ENCODE results near the gene ATXN7L2.

ATXN7L2 gene

DNA sequence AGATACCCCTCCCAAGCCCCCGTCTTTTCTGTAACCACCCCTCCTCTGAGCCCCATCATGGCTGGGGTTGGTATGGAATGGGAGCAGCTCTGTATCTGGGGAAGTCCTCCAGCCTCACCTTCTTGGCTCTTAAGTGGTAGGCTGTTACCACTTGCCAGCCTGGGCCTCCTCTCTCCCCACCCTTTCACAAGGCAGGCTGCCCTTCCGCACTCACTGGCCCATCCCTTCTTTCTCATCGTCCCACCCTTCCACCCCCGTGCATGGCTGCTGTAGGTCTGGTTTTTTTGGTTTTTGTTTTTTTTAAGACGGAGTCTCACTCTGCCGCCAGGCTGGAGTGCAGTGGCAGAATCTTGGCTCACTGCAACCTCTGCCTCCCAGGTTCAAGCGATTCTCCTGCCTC, 15.4 kb downstream of the ATXN7L2 start:
- no peak for DNase-seq

- peak; percentile 51 for DNase-seq
Measured at GRCh38 chr1:109499661-109500536, 16.2 kb downstream of the ATXN7L2 start.

GRCh38 chr1:109500941-109501381, 17.3 kb downstream of the ATXN7L2 start:
- DNase-seq: no peak

- DNase-seq: no peak
Measured at GRCh38 chr1:109501644-109502363, 18.1 kb downstream of the ATXN7L2 start.

- no peak for DNase-seq
Measured at GRCh38 chr1:109502364-109502851, 18.7 kb downstream of the ATXN7L2 start.

- no peak for DNase-seq
Measured at GRCh38 chr1:109503935-109504334, 20.2 kb downstream of the ATXN7L2 start.

DNA sequence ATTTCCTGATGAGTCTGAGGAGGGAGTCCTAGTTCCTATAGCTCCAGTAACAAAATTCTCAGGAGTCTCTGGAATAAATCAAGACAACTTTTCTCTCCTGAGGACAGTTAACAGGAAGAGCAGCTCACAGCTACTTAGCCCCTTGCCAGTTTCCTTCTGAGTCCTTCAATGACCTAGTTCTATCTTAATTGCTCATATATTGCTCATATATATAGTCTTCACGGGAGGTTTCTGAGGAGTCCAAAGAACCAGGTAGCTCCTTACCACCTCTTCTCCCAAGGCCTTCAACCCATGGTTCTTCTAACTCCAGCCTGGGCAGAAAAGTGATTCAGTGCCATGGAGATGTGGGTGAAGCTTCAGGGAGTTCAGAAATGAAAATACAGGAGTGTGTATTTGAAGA, 21.3 kb downstream of the ATXN7L2 start:
- DNase-seq: no peak

DNA sequence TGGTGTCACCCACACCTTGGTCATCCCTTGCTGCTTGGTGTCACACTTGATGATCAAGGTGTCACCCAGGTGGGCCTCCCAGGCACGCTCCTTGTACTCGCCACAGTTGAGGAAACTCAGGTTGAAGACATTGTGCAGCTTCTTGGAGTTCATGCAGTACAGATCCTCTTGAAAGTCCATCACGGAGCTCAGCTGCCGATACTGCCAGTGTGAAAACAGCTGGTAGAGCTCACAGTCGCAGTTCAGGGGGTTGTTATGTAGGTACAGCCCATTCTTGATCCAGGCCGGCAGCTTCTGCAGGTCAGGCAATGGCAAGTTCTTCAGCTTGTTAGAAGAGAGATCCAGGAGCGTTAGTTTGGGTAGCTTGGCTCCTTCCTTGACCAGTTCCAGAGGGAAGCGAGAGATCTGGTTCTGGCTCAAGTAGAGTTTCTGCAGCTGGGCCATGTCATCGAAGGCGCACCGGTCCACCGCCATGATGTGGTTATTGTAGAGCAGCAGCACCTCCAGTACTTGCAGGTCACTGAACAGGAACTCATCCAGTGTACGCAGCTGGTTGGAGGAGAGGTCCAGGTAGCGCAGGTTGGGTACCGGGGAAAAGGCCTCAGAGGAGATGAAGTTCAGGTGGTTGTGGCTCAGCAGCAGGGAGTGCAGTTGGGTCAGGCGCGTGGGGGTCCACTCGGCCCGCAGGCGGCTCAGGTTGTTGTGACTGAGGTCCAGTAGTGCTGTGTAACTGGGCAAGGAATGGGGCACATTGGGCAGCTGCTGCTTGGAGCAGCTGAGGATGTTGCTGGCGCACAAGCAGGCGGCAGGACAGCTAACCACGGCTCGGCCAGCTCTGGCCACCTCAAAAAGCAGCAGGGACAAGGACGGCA, 24.5 kb downstream of the ATXN7L2 start:
- no peak for DNase-seq

GRCh38 chr1:109508873-109509175, 25.1 kb downstream of the ATXN7L2 start:
- no peak for DNase-seq

DNA sequence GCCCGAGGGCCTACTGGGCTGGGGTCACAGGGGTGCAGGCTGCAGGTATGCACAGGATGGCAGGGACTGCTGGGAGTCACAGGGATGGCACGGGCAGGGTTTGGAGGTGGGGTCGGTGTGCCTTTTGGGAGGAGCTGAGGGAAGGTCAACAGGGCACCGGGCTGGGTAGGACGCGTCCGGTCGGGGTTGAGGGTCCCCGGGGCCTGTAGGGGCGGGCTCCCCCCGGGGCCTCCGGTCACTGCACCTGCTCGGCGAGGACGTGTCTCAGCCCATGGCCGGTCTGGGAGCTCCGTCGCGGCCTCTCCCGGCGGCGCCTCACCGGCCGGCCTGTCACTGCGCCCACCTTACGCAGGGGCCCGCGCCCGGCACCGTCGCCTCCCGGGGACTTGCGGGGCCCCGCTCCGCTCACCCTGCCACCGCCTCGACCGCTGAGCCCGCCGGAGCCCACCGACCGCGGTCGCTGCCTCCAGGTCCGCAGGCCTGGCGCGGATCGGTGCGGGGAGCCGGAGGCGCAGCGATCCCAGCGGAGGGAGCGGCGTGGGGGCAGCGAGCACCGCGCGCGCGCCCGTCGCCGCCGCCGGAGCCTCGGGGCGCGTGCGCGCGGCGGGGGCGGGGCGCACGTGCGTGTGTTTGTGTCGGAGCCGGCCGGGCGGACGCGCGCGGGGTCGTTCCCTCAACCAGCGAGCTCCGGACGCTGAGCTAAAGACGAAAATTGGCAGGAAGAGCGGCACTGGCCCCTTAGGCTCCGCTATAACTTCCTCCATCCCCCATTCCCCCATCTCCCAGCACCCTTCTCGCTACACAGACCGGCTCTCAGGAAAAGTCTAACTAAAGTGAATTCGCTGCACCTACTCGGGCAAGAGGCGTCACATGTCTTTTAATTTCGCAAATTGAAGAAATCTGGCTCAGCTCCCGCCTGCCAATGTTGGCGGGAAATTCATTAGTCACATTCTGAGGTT, 25.8 kb downstream of the ATXN7L2 start, which contains the start of gene AMIGO1:
Gene AMIGO1, minus strand, starts transcription at position 552 of the 959 bp plus-strand sequence. CDS start 815 bp downstream, outside the sequence.
- DNase-seq: peak; percentile 66

DNA sequence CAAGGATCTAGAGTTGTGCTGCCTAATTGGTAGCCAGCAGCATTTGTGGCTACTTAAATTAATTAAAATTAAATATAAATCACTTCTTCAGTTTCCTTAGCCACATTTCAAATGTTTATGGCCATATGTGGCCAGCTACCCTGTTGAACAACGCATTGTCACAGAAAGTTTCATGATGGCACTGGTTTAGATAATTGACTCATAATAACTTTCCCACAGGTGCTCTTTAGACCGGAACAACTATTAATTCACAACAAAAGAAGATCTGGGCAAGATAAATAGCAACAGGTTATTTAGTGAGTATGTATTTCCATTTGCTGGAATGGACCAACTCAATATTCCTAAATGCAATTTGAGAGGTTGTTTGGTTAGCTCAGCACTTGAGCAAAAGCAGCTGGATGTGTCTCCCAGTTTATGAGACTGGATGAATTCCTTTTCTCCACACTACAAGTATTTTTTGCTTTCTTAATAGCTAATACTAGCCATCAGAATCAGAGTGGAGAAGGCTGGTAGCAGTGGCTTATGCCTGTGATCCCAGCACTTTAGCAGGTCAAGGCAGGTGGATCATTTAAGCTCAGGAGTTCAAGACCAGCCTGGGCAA, 29.5 kb downstream of the ATXN7L2 start:
- DNase-seq: no peak

GRCh38 chr1:109514846-109515245, 31.1 kb downstream of the ATXN7L2 start:
- no peak for DNase-seq

DNA sequence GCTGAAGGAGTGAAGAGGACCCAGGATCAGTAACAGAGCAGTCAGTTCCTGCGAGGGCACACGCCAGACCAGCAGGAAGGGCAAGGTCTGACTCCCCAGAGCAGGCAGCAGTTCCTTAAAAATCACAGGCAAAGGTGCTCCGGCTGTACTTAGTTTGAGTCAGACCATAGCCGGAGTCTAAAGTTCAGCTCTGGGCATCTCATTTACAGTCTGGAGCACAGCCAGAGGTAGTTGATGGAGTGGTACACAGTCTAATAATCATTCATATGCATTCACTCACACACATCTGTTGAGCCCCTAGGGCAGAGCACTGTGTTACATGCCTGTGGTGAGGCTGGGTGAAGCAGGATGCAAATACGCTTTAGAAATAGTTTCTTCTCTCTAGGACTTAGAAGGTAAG, 33.2 kb downstream of the ATXN7L2 start:
- no peak for DNase-seq

DNA sequence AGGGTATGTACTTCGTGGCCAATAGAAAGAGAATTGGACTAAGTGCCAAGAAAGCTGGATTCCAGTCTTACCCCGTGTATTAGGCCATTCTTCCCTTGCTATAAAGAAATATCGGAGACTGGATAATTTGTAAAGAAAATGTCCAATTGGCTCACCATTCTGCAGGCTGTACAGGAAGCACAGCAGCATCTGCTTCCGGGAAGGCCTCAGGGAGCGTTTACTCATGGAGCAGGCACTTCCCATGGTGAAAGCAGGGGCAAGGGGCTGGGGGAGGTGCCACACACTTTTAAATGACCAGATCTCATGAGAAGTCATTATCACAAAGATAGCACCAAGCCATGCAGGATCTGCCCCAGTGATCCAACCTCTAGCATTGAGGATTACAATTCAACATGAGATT, 33.6 kb downstream of the ATXN7L2 start:
- no peak for DNase-seq

DNA sequence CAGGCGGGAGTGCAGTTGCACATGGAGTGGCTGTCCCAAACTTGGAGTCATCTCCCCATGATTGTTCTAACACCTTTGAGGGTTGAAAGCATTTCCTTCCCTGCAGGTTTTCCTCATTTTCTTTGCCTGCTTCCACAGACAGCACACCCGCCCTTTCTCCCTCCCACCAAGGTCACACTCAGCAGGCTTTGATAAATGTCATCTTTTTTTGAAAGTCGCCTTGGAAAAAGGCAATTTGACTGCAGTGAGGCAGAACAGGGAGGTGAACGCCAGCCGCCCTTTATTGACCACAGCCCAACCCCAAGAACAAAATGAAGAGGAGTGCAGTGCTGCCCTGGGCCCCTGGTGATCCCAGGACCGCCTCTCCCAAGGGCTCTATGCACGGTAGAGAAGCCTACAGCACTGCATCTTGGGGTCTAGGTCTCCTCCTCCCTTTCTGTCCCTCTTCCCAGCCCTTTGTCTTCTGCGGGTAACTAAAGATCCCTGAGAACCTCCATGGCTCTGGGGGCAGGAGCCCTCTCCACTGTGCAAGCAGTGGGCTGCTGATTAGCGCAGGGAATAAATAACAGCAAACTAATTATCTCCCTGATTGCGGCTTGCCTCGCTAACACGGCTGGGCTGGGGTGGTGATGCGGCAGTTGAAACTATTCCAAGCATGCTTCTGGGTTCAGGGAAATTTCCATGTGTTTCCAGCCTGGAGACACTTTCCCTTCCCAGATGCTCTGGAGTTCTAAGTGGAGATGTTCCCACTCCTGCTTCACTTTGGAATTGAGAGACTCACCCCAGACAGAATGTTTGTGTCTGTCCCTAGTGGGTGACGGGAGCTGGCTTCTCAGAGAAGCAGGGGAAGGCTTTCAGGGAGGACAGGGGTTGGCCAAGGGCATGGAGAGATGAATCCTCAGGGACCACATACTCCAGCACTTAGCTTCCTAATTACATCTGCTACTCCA, 37.6 kb downstream of the ATXN7L2 start:
- no peak for DNase-seq

GRCh38 chr1:109522026-109522425, 38.3 kb downstream of the ATXN7L2 start:
- DNase-seq: no peak

DNA sequence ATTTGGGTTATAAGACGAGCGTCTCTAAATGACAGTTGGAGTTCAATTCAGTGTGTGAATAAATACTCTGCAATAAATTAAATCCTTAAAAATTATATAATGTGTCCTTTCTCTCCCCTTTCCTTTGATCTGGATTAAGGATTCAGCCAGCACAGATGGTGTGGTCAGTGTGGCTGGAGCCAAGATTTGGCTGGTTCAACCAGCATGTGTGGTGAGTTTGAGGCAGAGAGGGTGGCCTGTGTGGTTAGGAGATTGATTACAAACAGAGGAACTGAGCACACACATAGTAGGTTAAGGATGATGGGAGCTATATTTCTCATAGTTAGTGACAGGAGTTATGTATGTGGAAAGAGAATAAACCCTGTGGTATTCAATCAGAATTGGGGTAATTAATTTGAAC, 40.0 kb downstream of the ATXN7L2 start:
- DNase-seq: no peak

GRCh38 chr1:109527098-109527811, 43.5 kb downstream of the ATXN7L2 start:
- DNase-seq: no peak
